ENCODE results near the gene A2ML1.
"Not testable (repeated sequence)": the region's sequence is repeated elsewhere in the genome, so short reads cannot be mapped to it uniquely, and the experiment has no call there.

A2ML1 gene

DNA sequence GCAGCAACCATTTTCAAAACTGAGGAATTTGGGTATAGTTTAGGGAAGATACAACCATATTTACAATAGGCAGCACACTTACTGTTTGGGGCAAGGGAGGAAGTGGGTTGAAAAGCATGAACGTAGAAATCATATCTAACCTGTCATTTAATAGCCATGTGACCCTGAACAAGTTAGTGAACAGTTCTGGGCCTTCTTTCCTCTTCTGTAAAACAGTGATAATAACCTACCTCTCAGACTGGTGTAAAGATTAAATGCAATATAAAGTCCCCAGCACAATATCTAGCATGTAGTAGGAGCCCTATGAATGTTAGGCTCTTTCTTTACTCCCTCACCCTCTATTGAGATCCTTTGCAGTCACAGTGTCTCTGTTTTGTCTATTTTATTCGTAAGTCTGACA is 33.5 kb downstream of the A2ML1 start:
- no peak for DNase-seq
- CTCF ChIA-PET = no interaction called here
- Mint-ChIP-seq H3K9me3 (no peaks in the 10 kb centered on the region), H3K27ac (no peak overlapping the region), H3K36me3 (no peaks in the 10 kb centered on the region), H3K4me3 (no peak overlapping the region), H3K27me3 (peaks cover 4% of the 10 kb centered on the region), H3K4me1 (no peaks in the 10 kb centered on the region)

DNA sequence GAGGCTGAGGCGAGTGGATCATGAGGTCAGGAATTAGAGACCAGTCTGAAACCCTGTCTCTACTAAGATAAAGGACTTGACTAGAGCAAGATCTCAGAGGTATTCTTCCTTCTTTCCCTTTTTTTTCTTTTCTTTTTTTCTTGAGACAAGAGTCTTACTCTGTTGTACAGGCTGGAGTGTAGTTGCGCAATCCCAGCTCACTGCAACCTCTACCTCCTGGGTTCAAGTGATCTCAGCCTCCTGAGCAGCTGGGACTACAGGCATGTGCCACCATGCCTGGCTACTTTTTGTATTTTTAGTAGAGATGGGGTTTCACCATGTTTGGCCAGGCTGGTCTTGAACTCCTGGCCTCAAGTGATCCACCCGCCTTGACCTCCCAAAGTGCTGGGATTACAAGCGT is 37.0 kb downstream of the A2ML1 start:
- H3K4me1 Mint-ChIP-seq, H3K36me3 Mint-ChIP-seq, H3K27me3 Mint-ChIP-seq, H3K4me3 Mint-ChIP-seq, H3K9me3 Mint-ChIP-seq, DNase-seq, H3K27ac Mint-ChIP-seq: not testable (repeated sequence)
- CTCF ChIA-PET = interaction anchor here (0.9 to 2.8 kb wide), 10 partner anchors 11 to 315 kb away, joined by 3 to 21 read pairs (median 10); no protein-coding TSS in a partner anchor

DNA sequence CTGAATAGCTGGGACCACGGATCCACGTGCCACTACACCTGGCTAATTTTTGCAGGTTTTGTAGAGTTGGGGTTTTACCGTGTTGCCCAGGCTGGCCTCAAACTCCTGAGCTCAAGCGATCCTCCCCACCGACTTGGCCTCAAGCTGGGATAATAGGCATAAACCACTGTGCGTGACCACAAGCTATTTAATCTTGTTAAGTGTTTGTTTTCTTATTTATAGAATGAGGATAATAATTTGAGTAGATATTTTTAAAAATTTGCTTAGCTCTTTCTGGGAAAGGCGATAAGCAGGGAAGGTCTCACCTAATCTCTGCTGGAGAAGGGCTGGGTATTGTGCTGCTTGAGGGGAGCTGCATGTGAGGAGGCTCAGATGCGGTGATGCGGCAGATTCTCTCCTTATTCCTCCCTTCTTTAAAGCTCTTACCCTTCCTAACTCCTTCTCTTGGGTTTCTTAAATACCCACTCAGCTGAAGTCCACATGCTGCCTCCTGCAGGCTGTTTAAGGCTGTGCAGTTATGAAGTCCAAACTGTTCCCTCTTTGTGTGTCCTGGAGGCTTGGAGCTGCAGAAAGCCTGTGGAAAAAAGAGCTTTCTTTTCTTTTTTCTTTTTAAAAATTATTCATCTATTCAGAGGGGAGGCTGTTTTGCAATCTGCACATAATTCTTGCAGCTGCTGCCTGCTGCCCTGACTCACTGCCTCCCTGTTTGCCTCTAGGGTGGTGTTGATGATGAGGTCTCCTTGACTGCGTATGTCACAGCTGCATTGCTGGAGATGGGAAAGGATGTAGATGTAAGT is 37.9 kb downstream of the A2ML1 start:
- peak; percentile 51 for DNase-seq
- no peak overlapping the region for H3K27ac Mint-ChIP-seq
- no peaks in the 10 kb centered on the region for H3K9me3 Mint-ChIP-seq
- no peaks in the 10 kb centered on the region for H3K36me3 Mint-ChIP-seq
- H3K4me1 Mint-ChIP-seq = no peaks in the 10 kb centered on the region
- CTCF ChIA-PET = interaction anchor here (0.6 to 2.8 kb wide), 22 partner anchors 10 to 338 kb away, joined by 3 to 21 read pairs (median 3); no protein-coding TSS in a partner anchor
- H3K4me3 Mint-ChIP-seq = no peak overlapping the region
- H3K27me3 Mint-ChIP-seq = peaks cover 4% of the 10 kb centered on the region

DNA sequence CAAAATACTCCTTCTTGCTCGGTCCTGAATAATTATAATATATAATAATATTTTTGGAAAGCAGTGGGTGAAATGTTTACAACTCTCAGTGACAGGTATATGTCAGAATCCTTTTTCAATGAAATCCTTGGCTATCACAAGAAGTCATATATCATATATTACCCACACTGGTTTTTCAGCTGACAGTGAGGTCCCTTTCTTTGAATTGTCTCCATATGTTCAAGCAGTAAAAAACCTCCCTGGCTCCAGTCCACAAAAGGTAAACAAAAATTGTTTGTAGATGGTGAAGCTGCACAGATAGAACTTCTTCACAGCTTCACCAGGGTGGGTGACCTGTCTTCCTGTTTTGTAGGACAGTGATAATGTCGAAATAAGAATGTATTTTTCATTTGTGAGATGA is 44.0 kb downstream of the A2ML1 start:
- H3K9me3 Mint-ChIP-seq = no peaks in the 10 kb centered on the region
- no peaks in the 10 kb centered on the region for H3K36me3 Mint-ChIP-seq
- H3K4me1 Mint-ChIP-seq = no peaks in the 10 kb centered on the region
- no peaks in the 10 kb centered on the region for H3K27me3 Mint-ChIP-seq
- no peak for DNase-seq
- CTCF ChIA-PET = no interaction called here
- no peak overlapping the region for H3K4me3 Mint-ChIP-seq
- no peak overlapping the region for H3K27ac Mint-ChIP-seq

DNA sequence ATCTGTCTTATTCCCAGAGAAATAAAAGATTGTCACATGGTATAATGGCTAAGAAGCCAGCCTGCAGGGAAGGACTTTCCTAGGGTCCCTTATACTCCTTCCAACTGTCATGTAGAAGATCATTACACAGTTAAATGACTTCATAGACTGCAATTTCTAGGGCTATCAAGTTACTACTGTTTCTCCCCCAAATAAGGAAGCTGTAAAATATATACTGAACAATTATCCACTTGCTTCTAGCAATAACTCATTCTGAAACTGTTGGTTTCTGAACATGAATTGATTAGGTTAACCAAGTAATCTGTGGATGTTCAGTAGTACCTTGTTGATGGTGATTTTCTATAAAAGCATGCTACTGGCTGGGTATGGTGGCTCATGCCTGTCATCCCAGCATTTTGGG is 44.6 kb downstream of the A2ML1 start:
- Mint-ChIP-seq H3K27ac (no peak overlapping the region), H3K4me3 (no peak overlapping the region), H3K4me1 (no peaks in the 10 kb centered on the region), H3K9me3 (no peaks in the 10 kb centered on the region), H3K27me3 (no peaks in the 10 kb centered on the region), H3K36me3 (no peaks in the 10 kb centered on the region)
- CTCF ChIA-PET = interaction anchor here (1.1 kb wide), 1 partner anchor 23 kb away, joined by 3 read pairs; no protein-coding TSS in a partner anchor
- no peak for DNase-seq

DNA sequence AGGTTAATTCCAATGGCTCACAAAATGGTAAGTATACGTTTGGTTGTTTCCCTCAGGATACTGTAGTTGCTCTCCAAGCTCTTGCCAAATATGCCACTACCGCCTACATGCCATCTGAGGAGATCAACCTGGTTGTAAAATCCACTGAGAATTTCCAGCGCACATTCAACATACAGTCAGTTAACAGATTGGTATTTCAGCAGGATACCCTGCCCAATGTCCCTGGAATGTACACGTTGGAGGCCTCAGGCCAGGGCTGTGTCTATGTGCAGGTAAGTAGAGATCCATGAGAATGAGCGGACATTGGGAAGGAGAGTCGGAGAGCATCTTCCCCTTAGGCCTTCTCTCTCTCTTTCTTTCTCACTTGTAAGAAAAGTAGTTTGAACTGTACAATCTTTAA is 45.4 kb downstream of the A2ML1 start:
- Mint-ChIP-seq H3K4me3 (no peak overlapping the region), H3K36me3 (no peaks in the 10 kb centered on the region), H3K9me3 (no peaks in the 10 kb centered on the region), H3K4me1 (no peaks in the 10 kb centered on the region), H3K27me3 (no peaks in the 10 kb centered on the region), H3K27ac (no peak overlapping the region)
- CTCF ChIA-PET = interaction anchor here (1.1 kb wide), 1 partner anchor 23 kb away, joined by 3 read pairs; no protein-coding TSS in a partner anchor
- DNase-seq = no peak

DNA sequence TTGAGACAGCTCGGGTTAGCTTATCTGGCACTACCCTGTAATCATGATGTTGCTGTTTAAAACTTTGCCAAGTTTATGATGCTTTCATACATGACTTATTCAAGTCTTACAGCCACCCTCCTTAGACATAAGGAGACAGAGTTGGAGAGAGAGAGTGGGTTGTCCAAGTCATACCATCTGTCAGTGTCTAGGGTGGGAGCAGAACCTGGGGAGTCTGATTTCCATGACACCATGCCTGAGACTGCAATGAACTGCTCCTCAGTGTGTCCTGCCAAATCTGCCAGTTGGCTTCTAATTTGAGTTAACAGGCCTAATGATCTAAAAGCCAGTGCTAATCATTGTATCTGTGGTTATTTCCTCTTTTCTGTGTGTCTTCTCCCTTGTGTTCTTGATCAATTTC is 48.2 kb downstream of the A2ML1 start:
- no peaks in the 10 kb centered on the region for H3K9me3 Mint-ChIP-seq
- H3K27me3 Mint-ChIP-seq = no peaks in the 10 kb centered on the region
- H3K27ac Mint-ChIP-seq = no peak overlapping the region
- no peak overlapping the region for H3K4me3 Mint-ChIP-seq
- CTCF ChIA-PET = interaction anchor here (1.7 kb wide), 1 partner anchor 10 kb away, joined by 4 read pairs; no protein-coding TSS in a partner anchor
- DNase-seq = no peak
- H3K4me1 Mint-ChIP-seq = no peaks in the 10 kb centered on the region
- no peaks in the 10 kb centered on the region for H3K36me3 Mint-ChIP-seq

DNA sequence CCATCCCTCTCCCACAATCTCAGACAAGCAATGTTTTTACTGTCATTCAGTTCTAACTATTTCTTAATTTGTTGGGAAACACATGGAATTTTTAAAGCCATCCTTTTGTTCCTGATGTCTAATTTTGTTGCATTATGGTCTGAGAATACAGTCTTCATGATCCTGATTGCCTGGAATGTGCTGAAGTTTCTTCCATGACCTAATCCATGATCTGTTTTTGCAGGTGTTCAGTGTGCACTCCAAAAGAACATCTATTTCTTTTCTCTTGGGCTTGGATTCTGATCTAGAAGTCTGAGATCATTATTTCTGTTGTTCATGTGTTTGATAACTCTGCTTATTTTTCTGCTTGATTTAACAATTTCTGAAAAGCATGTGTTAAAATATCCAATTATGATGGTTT is 48.6 kb downstream of the A2ML1 start:
- Mint-ChIP-seq H3K27ac (no peak overlapping the region), H3K9me3 (no peaks in the 10 kb centered on the region), H3K36me3 (no peaks in the 10 kb centered on the region), H3K27me3 (no peaks in the 10 kb centered on the region), H3K4me3 (no peak overlapping the region), H3K4me1 (no peaks in the 10 kb centered on the region)
- DNase-seq = no peak
- CTCF ChIA-PET = interaction anchor here (1.7 kb wide), 1 partner anchor 11 kb away, joined by 4 read pairs; no protein-coding TSS in a partner anchor

DNA sequence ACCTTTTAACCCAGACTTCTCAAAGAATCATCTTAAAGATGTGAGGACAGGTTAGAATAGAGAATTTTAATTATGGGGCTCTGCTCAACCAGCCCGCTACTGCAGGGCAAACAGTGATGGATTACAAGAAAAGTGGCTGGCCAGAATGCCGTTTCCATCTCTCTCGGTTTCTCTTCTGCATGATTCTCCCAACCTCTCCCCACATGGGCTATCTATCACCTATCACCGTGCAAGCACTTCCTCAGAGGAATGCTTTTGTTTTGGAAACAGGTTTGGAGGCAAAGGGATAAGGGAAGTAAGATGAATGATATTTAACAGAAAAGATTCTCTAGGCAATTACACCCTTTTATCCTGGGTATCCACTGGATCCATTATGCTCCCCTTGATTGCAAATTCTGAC is 54.5 kb downstream of the A2ML1 start:
- H3K27ac Mint-ChIP-seq = no peak overlapping the region
- CTCF ChIA-PET = no interaction called here
- H3K36me3 Mint-ChIP-seq = no peaks in the 10 kb centered on the region

DNA sequence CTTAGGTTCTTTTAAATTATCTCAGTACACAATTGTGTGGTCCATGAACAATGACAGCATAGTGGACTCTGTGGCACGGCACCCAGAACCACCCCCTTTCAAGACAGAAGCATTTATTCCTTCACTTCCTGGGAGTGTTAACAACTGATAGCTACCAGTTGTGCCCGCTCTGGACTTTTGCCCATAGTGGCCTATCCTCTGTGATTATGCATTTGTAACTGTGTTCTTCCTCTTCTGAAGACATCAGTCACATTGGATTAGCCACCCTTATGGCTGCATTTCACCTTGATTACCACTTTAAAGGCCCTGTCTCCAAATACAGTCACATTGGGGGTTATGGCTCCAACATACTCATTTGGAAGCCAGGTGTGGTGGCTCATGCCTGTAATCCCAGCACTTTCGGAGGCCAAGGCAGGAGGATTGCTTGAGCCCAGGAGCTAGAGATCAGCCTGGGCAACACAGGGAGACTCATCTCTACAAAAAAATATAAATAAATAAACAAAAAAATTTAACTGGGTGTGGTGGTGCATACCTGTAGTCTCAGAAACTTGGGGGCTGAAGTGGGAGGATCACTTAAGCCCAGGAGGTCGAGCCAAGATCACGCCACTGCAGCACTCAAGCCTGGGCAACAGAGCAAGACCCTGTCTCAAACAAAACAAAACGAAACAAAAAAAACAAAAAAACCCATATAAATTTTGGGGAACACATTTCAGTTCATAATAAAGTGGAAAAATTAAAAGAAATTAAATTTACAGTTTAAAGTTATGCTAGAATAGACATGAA is 64.3 kb downstream of the A2ML1 start:
- Mint-ChIP-seq H3K27me3 (peaks cover 18% of the 10 kb centered on the region), H3K27ac (no peak overlapping the region), H3K4me1 (peaks cover 7% of the 10 kb centered on the region), H3K36me3 (no peaks in the 10 kb centered on the region), H3K9me3 (no peaks in the 10 kb centered on the region), H3K4me3 (no peak overlapping the region)
- no peak for DNase-seq
- CTCF ChIA-PET = interaction anchor here (0.7 to 0.8 kb wide), 2 partner anchors 9 to 209 kb away, joined by 3 read pairs; no protein-coding TSS in a partner anchor

More for the DNA sequence above, 54.5 kb downstream of the A2ML1 start:
- H3K4me3 Mint-ChIP-seq = no peak overlapping the region
- peaks cover 10% of the 10 kb centered on the region for H3K4me1 Mint-ChIP-seq
- no peaks in the 10 kb centered on the region for H3K9me3 Mint-ChIP-seq
- H3K27me3 Mint-ChIP-seq = peaks cover 5% of the 10 kb centered on the region
- no peak for DNase-seq

DNA sequence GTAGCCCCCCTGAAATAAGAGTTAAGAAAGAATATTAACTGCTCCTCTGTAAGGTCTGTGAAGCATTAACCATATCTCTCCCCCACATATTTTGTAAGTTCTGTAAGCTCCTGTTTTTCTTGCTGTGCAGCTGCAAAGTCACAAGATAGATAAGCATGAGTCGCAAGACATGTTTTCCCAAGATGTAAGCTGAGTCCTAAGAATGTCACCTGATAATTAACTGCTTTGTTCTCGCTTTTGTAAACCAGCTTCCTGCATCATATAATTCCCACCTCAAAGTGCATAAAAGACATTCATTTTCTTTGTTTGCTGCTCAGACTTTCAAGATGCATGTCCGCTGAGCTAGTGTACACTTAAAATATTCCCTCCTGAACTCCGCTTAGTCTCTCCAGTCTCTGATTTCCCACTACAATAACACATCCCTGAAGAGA is 64.9 kb downstream of the A2ML1 start:
- CTCF ChIA-PET = interaction anchor here (0.8 kb wide), 1 partner anchor 209 kb away, joined by 3 read pairs; no protein-coding TSS in a partner anchor
- Mint-ChIP-seq H3K36me3 (no peaks in the 10 kb centered on the region), H3K27me3 (peaks cover 18% of the 10 kb centered on the region), H3K9me3 (no peaks in the 10 kb centered on the region), H3K27ac (no peak overlapping the region), H3K4me1 (peaks cover 4% of the 10 kb centered on the region), H3K4me3 (no peak overlapping the region)
- DNase-seq = no peak

DNA sequence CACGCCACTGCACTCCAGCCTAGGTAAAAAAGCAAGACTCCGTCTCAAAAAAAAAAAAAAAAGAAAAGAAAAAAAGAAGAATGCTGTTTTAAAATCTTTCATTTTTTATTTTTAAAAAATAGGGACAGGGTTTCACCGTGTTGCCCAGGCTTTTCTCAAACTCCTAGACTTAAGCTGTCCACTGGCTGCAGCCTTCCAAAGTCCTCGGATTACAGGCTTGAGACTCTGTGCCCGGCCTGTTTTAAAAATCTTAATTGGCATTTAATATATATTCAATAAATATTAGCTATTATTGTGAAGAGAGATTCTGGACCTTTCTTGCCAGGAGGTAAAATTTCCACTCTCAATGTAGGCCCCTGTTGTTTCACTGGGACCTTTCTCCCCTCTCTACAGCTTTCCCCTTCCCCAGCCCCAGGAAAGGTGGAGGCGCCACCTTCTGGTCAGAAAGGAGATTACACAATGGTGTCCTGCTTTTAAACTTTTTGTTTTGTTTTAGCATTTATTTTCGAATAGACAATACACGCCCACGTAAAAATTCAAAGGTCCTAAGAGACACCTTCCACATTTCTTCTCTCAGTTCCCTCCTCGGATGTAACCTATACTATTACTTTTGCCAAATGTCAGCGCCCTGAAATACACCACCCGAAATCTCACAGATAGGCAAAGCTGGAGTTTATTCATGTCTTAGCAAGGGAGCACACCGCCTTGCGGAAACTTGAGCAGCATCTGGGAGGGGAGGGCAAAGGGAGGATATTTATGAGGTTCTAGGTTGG is 68.1 kb downstream of the A2ML1 start:
- CTCF ChIA-PET = interaction anchor here (0.6 to 3.5 kb wide), 35 partner anchors 11 to 350 kb away, joined by 3 to 26 read pairs (median 4); partner anchors contain the start of genes CLEC4E and MFAP5
- DNase-seq = peak; percentile 70
- Mint-ChIP-seq H3K27ac (no peak overlapping the region), H3K4me3 (peak overlapping the region; percentile 72), H3K9me3 (no peaks in the 10 kb centered on the region), H3K36me3 (no peaks in the 10 kb centered on the region), H3K4me1 (peaks cover 4% of the 10 kb centered on the region), H3K27me3 (peaks cover 23% of the 10 kb centered on the region)

DNA sequence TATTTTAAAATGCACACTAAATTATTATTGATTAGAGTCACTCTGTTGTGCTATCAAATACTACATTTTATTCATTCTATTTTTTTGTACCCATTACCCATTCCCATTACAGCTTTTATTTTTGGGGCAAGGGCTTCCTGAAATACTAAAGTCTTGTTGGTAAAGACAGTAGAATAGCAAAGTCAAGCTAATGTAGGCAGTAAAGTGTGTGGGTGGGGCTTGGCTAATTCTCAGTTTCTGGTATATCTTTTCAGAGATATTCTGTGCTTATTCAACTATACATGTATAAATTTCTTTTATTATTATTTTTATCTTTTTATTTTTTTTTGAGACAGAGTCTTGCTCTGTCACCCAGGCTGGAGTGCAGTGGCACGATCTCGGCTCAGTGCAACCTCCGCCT is 69.6 kb downstream of the A2ML1 start:
- Mint-ChIP-seq H3K27ac (no peak overlapping the region), H3K27me3 (peaks cover 23% of the 10 kb centered on the region), H3K36me3 (no peaks in the 10 kb centered on the region), H3K4me3 (no peak overlapping the region), H3K9me3 (no peaks in the 10 kb centered on the region), H3K4me1 (peaks cover 4% of the 10 kb centered on the region)
- CTCF ChIA-PET = interaction anchor here (1.4 to 3.5 kb wide), 5 partner anchors 12 to 348 kb away, joined by 4 to 26 read pairs (median 19); no protein-coding TSS in a partner anchor
- DNase-seq = no peak

DNA sequence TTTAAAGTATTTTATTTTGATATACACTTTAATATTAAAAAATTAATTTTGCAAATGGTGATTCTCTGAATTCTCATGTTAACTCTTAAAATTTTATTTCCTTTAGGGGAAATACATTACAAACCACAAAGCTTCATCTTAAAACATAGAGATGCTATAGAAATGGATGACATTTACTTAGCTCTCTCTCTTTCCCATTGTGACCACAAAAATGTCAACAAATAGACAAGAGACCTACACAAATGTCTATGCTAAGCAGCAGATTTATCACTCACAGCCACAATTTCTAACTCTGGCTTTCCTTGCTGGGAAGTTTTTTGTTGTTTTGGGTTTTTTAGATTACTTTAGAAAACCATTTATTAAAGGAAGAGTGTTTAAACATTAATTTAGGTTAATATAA is 72.0 kb downstream of the A2ML1 start:
- Mint-ChIP-seq H3K4me3 (no peak overlapping the region), H3K27ac (no peak overlapping the region), H3K9me3 (no peaks in the 10 kb centered on the region), H3K36me3 (no peaks in the 10 kb centered on the region), H3K27me3 (peaks cover 20% of the 10 kb centered on the region), H3K4me1 (peaks cover 4% of the 10 kb centered on the region)
- DNase-seq = no peak
- CTCF ChIA-PET = interaction anchor here (0.7 to 0.9 kb wide), 2 partner anchors 15 to 233 kb away, joined by 3 read pairs; no protein-coding TSS in a partner anchor

Measured in activated naive CD4-positive, alpha-beta T cell treated with anti-CD3 and anti-CD28 coated beads, Interleukin-2, amount 10 ng/mL, durations not matched to agents 7 days and 5 days (primary cell).